ENCODE data around the gene CLIC6. TPM values are rescaled to one million over a fixed set of nuclear protein-coding genes. Genes with fewer than 3 reads are reported as not detected.

CLIC6 gene
- total and polyA plus RNA-seq, 9 of the 15 experiments (the other 6 are each of a cell fraction or from before 2014, with no cell fraction given) = not detected

DNA sequence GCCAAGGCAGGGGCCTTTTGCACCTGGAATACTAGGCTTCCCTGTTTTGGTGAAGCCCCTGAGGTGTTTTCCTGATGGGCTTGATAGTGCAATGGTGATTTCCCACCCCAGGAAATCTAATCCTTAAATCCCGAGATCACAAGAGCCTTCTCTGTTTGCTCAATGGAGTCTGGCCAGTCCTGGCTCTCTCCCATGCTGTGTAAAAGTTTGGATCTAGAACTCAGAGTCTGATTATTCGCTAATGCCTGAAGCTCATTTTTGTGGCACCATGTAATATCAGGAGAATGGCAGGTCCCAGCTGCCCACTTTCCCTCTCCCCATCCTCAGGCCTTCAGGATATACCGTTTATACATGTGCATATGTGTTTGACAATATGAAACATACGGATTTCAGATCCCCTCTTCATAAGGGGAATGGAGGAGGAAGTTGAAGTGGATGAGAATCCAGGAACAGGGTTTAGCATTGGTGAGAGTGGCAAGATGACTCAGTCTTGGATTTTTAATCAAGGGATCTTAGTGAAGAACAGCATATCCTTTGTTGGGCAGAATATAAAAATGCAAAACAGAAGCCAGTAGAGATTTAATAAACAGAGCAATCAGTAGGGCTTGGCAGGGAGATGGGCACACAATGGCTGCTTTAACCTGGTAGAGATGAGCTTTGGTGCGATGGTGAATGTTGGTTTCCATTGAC, 62.1 kb downstream of the CLIC6 start (continued):
- TF ChIP-seq RBFOX2 (IDR thresholded peaks at IDR 0.05; ENCODE audit: low read depth, low read length) (no peak), NCOA6 (IDR thresholded peaks at IDR 0.05) (no peak), U2AF2 (optimal IDR thresholded peaks at IDR 0.05; ENCODE audit: low read depth, low read length) (no peak), ZNF589 (CRISPR knock-in tag; IDR thresholded peaks at IDR 0.05; ENCODE audit: low read depth) (no peak)

DNA sequence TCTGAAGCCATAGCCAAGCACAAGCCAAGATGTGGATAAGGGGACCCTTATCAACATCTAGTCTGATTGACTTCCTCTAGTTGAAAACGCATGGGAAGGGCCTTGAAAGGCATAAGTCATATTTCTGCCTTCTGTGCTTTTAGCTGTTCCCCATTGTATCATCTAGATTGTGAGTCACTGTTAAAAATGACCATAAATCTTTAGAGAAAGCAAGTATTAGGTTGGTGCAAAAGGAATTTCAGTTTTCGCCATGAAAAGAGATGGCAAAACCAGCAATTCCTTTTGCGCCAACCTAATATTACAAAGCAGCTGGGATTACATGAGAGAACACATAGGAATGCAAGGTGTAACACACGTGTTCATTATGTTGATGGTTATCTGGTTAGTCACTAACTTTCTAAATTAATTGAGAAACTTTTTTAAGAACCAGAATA, 63.6 kb downstream of the CLIC6 start:
- no TSS peak for BruUV-seq (replicated peaks)
- Histone ChIP-seq H3K27me3 (ENCODE audit: control insufficient read depth in 2 of 2, insufficient read depth in 2 of 2, low read length in 2 of 2) (peaks cover 17 to 22% of the 10 kb centered on the region in 2 experiments), H3K79me2 (ENCODE audit: control insufficient read depth, insufficient read depth, low read length) (no peaks in the 10 kb centered on the region), H3K9ac (ENCODE audit: insufficient read depth in 1 of 2, low read depth in 2 of 2, low read length in 2 of 2) (no peak overlapping the region), H3K27ac (ENCODE audit: extremely low read depth, low read depth, low read length) (no peak overlapping the region), H3K9me3 (replicated peaks; ENCODE audit: control insufficient read depth, insufficient read depth, low read depth, low read length) (no peaks in the 10 kb centered on the region), H3K4me2 (ENCODE audit: insufficient read depth, low read length) (no peak overlapping the region), H3K9me1 (ENCODE audit: control insufficient read depth, insufficient read depth, low read length) (no peaks in the 10 kb centered on the region), H3K4me3 (no peak overlapping the region), H2AFZ (ENCODE audit: low read depth, low read length) (no peak overlapping the region), H4K20me1 (replicated peaks; ENCODE audit: control insufficient read depth, insufficient read depth, low read length) (no peaks in the 10 kb centered on the region), H3K36me3 (ENCODE audit: control insufficient read depth, insufficient read depth, low read length) (no peaks in the 10 kb centered on the region), H3K4me1 (replicated peaks in 1 of 2; ENCODE audit: control insufficient read depth in 2 of 2, insufficient read depth in 2 of 2, low read length in 2 of 2) (no peaks in the 10 kb centered on the region; a peak in 1 of 5 replicates)
- no peak for DNase-seq (ENCODE audit: extremely low read depth in 1 of 4, low spot score in 3 of 4)
- intact Hi-C loops (cut with micrococcal nuclease) = no loop called here
- WGBS (ENCODE audit: insufficient coverage, low coverage, missing lambda C conversion rate) = 3% methylated on average over 4 of the region's 4 CpGs
- no peak for ATAC-seq
- in situ Hi-C loops (cut with MboI) = no loop called here
- TF ChIP-seq, protein P1, sequence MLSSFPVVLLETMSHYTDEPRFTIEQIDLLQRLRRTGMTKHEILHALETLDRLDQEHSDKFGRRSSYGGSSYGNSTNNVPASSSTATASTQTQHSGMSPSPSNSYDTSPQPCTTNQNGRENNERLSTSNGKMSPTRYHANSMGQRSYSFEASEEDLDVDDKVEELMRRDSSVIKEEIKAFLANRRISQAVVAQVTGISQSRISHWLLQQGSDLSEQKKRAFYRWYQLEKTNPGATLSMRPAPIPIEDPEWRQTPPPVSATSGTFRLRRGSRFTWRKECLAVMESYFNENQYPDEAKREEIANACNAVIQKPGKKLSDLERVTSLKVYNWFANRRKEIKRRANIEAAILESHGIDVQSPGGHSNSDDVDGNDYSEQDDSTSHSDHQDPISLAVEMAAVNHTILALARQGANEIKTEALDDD (IDR thresholded peaks at IDR 0.05) = 0 out of 2 replicates have a peak, but pooled peaks have one; percentile 14
- TF ChIP-seq, protein P2, sequence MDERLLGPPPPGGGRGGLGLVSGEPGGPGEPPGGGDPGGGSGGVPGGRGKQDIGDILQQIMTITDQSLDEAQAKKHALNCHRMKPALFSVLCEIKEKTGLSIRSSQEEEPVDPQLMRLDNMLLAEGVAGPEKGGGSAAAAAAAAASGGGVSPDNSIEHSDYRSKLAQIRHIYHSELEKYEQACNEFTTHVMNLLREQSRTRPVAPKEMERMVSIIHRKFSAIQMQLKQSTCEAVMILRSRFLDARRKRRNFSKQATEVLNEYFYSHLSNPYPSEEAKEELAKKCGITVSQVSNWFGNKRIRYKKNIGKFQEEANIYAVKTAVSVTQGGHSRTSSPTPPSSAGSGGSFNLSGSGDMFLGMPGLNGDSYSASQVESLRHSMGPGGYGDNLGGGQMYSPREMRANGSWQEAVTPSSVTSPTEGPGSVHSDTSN (CRISPR knock-in tag; IDR thresholded peaks at IDR 0.05; ENCODE audit: low read depth) = no peak
- TF ChIP-seq, protein P2 (tag; conservative IDR thresholded peaks at IDR 0.05; ENCODE audit: low read depth) = peak; percentile 85
- TF ChIP-seq TEAD1 (CRISPR knock-in tag; IDR thresholded peaks at IDR 0.05) = peak in 1 of 2 experiments; percentile 10; a peak in 1 of 4 replicates
- peak; percentile 70 for TF ChIP-seq FOSL1 (tag; conservative IDR thresholded peaks at IDR 0.05)
- peak; percentile 33; the same call in 1 of the 2 replicates for TF ChIP-seq GABPA (tag; conservative IDR thresholded peaks at IDR 0.05; ENCODE audit: low read depth)
- TF ChIP-seq POLR2B (IDR thresholded peaks at IDR 0.05; ENCODE audit: low read depth, partially characterized antibody) = no peak
- TF ChIP-seq CREM (IDR thresholded peaks at IDR 0.05; ENCODE audit: low read depth) = no peak
- peak; percentile 58; the same call in 1 of the 2 replicates for TF ChIP-seq ETV1 (tag; conservative IDR thresholded peaks at IDR 0.05; ENCODE audit: low read depth)
- no peak for TF ChIP-seq ZKSCAN3 (CRISPR knock-in tag; IDR thresholded peaks at IDR 0.05)
- TF ChIP-seq SMAD4 (CRISPR knock-in tag; conservative IDR thresholded peaks at IDR 0.05) = peak; percentile 56; the same call in 1 of the 2 replicates
- TF ChIP-seq MEIS2 (IDR thresholded peaks at IDR 0.05; ENCODE audit: partially characterized antibody) = peak; percentile 59
- POLR2A ChIA-PET = no interaction called here
- no peak for FAIRE-seq
- CTCF ChIA-PET (ENCODE audit: low intra/inter-chr PET ratio) = no interaction called here
